GM23338 (cell line): ENCODE data around the gene YIPF5. TPM values are rescaled to one million over a fixed set of nuclear protein-coding genes. Genes with fewer than 3 reads are reported as not detected.

ENCODE experiments used
- ATAC-seq: fragments of 200-7000 bp; cut with Tn5 transposase; 3 replicates; pipeline ENCODE4 v1.9.1; 2020
- DNase-seq: peaks from one replicate; pipeline ENCODE4 v3.0.0-alpha.2; 2015; ENCODE audit warnings: low spot score
- H2AFZ ChIP-seq: fragments of 200-600 bp; sonication (generic); 2 replicates; pipeline ENCODE4 v1.8.0; 2016; ENCODE audit warnings: antibody characterized with exemption, mild to moderate bottlenecking, moderate library complexity
- H3F3A ChIP-seq: fragments of 200-600 bp; sonication (generic); replicated peaks from 2 replicates; pipeline ENCODE4 v1.8.0; 2017; ENCODE audit warnings: antibody characterized with exemption, mixed run types, low read depth
- H3K27ac ChIP-seq: fragments of 200-600 bp; sonication (generic); 2 replicates; pipeline ENCODE4 v1.6.1; 2016; ENCODE audit warnings: low read depth
- H3K27me3 ChIP-seq: fragments of 200-600 bp; sonication (generic); 2 replicates; pipeline ENCODE4 v1.8.0; 2016; ENCODE audit warnings: mild to moderate bottlenecking, mixed run types, moderate library complexity; ENCODE audit not compliant: insufficient read depth
- H3K36me3 ChIP-seq: fragments of 200-600 bp; sonication (generic); 2 replicates; pipeline ENCODE4 v1.8.0; 2016; ENCODE audit warnings: mild to moderate bottlenecking; ENCODE audit not compliant: insufficient read depth
- H3K4me1 ChIP-seq: fragments of 200-600 bp; sonication (generic); 2 replicates; pipeline ENCODE4 v1.8.0; 2016; ENCODE audit warnings: mild to moderate bottlenecking, moderate library complexity; ENCODE audit not compliant: insufficient read depth
- H3K4me2 ChIP-seq: fragments of 200-600 bp; sonication (generic); 2 replicates; pipeline ENCODE4 v1.7.1; 2017; ENCODE audit warnings: mixed run types
- H3K4me3 ChIP-seq: fragments of 200-600 bp; sonication (generic); 2 replicates; pipeline ENCODE4 v1.6.1; 2016; ENCODE audit warnings: mixed run types
- H3K79me2 ChIP-seq: fragments of 200-600 bp; sonication (generic); replicated peaks from 2 replicates; pipeline ENCODE4 v1.8.0; 2017; ENCODE audit warnings: mild to moderate bottlenecking; ENCODE audit not compliant: insufficient read depth
- H3K9me2 ChIP-seq: fragments of 200-600 bp; sonication (generic); 2 replicates; pipeline ENCODE4 v1.8.0; 2017; ENCODE audit not compliant: insufficient read depth
- H4K20me1 ChIP-seq: fragments of 200-600 bp; sonication (generic); replicated peaks from 2 replicates; pipeline ENCODE4 v1.8.0; 2017; ENCODE audit warnings: mild to moderate bottlenecking; ENCODE audit not compliant: insufficient read depth
- H3K27ac Mint-ChIP-seq: 2 replicates; pipeline ENCODE4 v1.8.0; 2020; ENCODE audit warnings: inconsistent platforms, mild to moderate bottlenecking, moderate library complexity, mixed read lengths
- H3K27me3 Mint-ChIP-seq: 3 replicates; pipeline ENCODE4 v1.8.0; 2022; ENCODE audit warnings: low read depth, mild to moderate bottlenecking, moderate library complexity, mixed read lengths, inconsistent platforms; ENCODE audit not compliant: insufficient read depth, poor library complexity
- H3K36me3 Mint-ChIP-seq: 3 replicates; pipeline ENCODE4 v1.8.0; 2021; ENCODE audit warnings: low read depth, mild to moderate bottlenecking, inconsistent platforms, moderate library complexity, mixed read lengths
- H3K4me1 Mint-ChIP-seq: 3 replicates; pipeline ENCODE4 v1.8.0; 2020; ENCODE audit warnings: mild to moderate bottlenecking, inconsistent platforms, mixed read lengths
- H3K4me3 Mint-ChIP-seq: 3 replicates; pipeline ENCODE4 v1.8.0; 2021; ENCODE audit warnings: moderate library complexity, mild to moderate bottlenecking, inconsistent platforms, mixed read lengths
- H3K9me3 Mint-ChIP-seq: 3 replicates; pipeline ENCODE4 v1.8.0; 2020; ENCODE audit warnings: moderate library complexity, mild to moderate bottlenecking, inconsistent platforms, mixed read lengths
- CREB1 ChIP-seq: fragments of 250-450 bp; sonication (Bioruptor Pico); IDR thresholded peaks from 2 replicates; pipeline ENCODE4 v1.5.0; 2020; ENCODE audit warnings: low read depth, mild to moderate bottlenecking, moderate library complexity
- EZH2 ChIP-seq: fragments of 200-600 bp; sonication (generic); IDR thresholded peaks from one replicate; pipeline ENCODE4 v1.8.0; 2017; ENCODE audit warnings: antibody characterized with exemption, mild to moderate bottlenecking, low read depth; ENCODE audit not compliant: unreplicated experiment
- EZH2phosphoT487 ChIP-seq: fragments of 200-600 bp; sonication (generic); IDR thresholded peaks from one replicate; pipeline ENCODE4 v1.8.1; 2018; ENCODE audit warnings: antibody characterized with exemption; ENCODE audit not compliant: unreplicated experiment
- JUNB ChIP-seq: IDR thresholded peaks from one replicate; pipeline ENCODE4 v1.6.1; 2016; ENCODE audit warnings: antibody characterized with exemption; ENCODE audit not compliant: unreplicated experiment
- NANOG ChIP-seq: IDR thresholded peaks from 2 replicates; pipeline ENCODE4 v1.6.1; 2016; ENCODE audit warnings: antibody characterized with exemption, borderline replicate concordance
- POLR2AphosphoS5 ChIP-seq: IDR thresholded peaks from 2 replicates; pipeline ENCODE4 v1.6.1; 2016; ENCODE audit warnings: antibody characterized with exemption, low read depth
- REST ChIP-seq: IDR thresholded peaks from one replicate; pipeline ENCODE4 v1.6.1; 2018; ENCODE audit warnings: antibody characterized with exemption; ENCODE audit not compliant: unreplicated experiment
- STAT1 ChIP-seq: IDR thresholded peaks from one replicate; pipeline ENCODE4 v1.6.1; 2016; ENCODE audit warnings: antibody characterized with exemption; ENCODE audit not compliant: unreplicated experiment
- ZNF114 ChIP-seq: fragments of 250-450 bp; sonication (Bioruptor Pico); IDR thresholded peaks from 2 replicates; pipeline ENCODE4 v1.5.0; 2020; ENCODE audit warnings: mild to moderate bottlenecking, moderate library complexity
- ZNF331 ChIP-seq: fragments of 250-450 bp; sonication (Bioruptor Pico); IDR thresholded peaks from 2 replicates; pipeline ENCODE4 v1.5.0; 2020; ENCODE audit warnings: low read depth, mild to moderate bottlenecking, moderate library complexity
- ZNF462 ChIP-seq: fragments of 250-450 bp; sonication (Bioruptor Pico); IDR thresholded peaks from 2 replicates; pipeline ENCODE4 v1.5.0; 2020; ENCODE audit warnings: mild to moderate bottlenecking, moderate library complexity
- polyA plus RNA-seq: library from polyadenylated mRNA; unstranded; fragments of >200 nt; fragmentation: Nextera tagmentation; extraction: Ambion mirVana; gene quantifications from 2 replicates; pipeline ENCODE4 v1.2.1, GENCODE V29; 2016
- total RNA-seq: library from RNA; depleted of rRNA; stranded (reverse); fragments of >200 nt; shearing (Covaris generic); gene quantifications from 2 replicates; pipeline ENCODE4 v1.2.3, GENCODE V29; 2014
- TF ChIP-seq, protein P1 (sequence below): IDR thresholded peaks from 2 replicates; pipeline ENCODE4 v1.6.1; 2016; ENCODE audit warnings: antibody characterized with exemption
- TF ChIP-seq, protein P2 (sequence below), 2 experiments: fragments of 200-600 bp in 1 of 2; sonication (generic) in 1 of 2; conservative IDR thresholded peaks; 2 replicates each; pipeline versions ENCODE4 v1.5.1 to v1.6.1; 2016 to 2017; ENCODE audit warnings: antibody characterized with exemption in 2 of 2, low read depth in 2 of 2, mild to moderate bottlenecking in 2 of 2, moderate library complexity in 1 of 2

The YIPF5 gene
- total and polyA plus RNA-seq, 2 experiments from 2014 or later: 28.1 to 46.5 TPM

DNA sequence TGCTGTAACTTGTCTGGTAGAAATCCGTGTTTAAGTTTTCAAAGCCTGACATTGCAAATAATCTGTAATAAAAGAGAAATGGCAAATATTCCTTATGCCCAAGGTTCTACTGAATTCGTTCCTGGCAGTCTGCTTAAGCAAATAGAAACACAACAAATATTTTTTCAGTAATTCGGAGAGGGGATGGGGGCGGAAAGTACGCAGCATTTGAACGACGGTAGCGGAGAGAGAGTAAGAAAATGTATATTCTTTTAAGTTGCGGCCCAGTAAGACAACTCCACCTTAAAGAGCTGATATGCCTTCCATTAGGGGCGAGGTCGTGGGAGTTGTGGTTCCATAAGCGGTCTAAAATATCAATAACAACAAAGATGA, 569 bp downstream of the YIPF5 start:
- H3K9me2 ChIP-seq: peaks cover 5% of the 10 kb centered on the region; the same call in 1 of the 2 replicates
- 0 out of 2 replicates have a peak overlapping the region, but pooled peaks have one; percentile 2 for H3K27ac ChIP-seq
- ATAC-seq (no peak; the same call in 2 of the 3 replicates), DNase-seq (no peak)
- H3K9me3 Mint-ChIP-seq: no peaks in the 10 kb centered on the region
- H3K4me3 Mint-ChIP-seq: peak overlapping the region; percentile 94
- peaks cover 7% of the 10 kb centered on the region for H3K27me3 Mint-ChIP-seq
- peak overlapping the region; percentile 83 for H3K4me3 ChIP-seq
- no peaks in the 10 kb centered on the region for H3F3A ChIP-seq
- 0 out of 2 replicates have a peak, but pooled peaks cover 5% of the 10 kb centered on the region for H4K20me1 ChIP-seq
- H3K27ac Mint-ChIP-seq: peak overlapping the region; percentile 89
- H3K27me3 ChIP-seq: no peaks in the 10 kb centered on the region
- H3K4me1 Mint-ChIP-seq: peaks cover 9% of the 10 kb centered on the region
- H2AFZ ChIP-seq: peak overlapping the region; percentile 56; the same call in 1 of the 2 replicates
- TF ChIP-seq POLR2AphosphoS5 (no peak), EZH2phosphoT487 (no peak), ZNF114 (no peak), STAT1 (no peak), ZNF331 (no peak), NANOG (no peak), ZNF462 (CRISPR knock-in tag) (no peak), CREB1 (no peak), REST (no peak), JUNB (no peak), EZH2 (no peak)
- TF ChIP-seq, protein P1, sequence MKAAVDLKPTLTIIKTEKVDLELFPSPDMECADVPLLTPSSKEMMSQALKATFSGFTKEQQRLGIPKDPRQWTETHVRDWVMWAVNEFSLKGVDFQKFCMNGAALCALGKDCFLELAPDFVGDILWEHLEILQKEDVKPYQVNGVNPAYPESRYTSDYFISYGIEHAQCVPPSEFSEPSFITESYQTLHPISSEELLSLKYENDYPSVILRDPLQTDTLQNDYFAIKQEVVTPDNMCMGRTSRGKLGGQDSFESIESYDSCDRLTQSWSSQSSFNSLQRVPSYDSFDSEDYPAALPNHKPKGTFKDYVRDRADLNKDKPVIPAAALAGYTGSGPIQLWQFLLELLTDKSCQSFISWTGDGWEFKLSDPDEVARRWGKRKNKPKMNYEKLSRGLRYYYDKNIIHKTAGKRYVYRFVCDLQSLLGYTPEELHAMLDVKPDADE: no peak
- TF ChIP-seq, protein P2, sequence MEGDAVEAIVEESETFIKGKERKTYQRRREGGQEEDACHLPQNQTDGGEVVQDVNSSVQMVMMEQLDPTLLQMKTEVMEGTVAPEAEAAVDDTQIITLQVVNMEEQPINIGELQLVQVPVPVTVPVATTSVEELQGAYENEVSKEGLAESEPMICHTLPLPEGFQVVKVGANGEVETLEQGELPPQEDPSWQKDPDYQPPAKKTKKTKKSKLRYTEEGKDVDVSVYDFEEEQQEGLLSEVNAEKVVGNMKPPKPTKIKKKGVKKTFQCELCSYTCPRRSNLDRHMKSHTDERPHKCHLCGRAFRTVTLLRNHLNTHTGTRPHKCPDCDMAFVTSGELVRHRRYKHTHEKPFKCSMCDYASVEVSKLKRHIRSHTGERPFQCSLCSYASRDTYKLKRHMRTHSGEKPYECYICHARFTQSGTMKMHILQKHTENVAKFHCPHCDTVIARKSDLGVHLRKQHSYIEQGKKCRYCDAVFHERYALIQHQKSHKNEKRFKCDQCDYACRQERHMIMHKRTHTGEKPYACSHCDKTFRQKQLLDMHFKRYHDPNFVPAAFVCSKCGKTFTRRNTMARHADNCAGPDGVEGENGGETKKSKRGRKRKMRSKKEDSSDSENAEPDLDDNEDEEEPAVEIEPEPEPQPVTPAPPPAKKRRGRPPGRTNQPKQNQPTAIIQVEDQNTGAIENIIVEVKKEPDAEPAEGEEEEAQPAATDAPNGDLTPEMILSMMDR (conservative IDR thresholded peaks at IDR 0.05; ENCODE audit: low read depth in 2 of 2): no peak
- H3K4me1 ChIP-seq: peaks cover 7% of the 10 kb centered on the region; the same call in 1 of the 2 replicates
- H3K79me2 ChIP-seq: peaks cover 36% of the 10 kb centered on the region
- H3K4me2 ChIP-seq: peak overlapping the region; percentile 87
- peaks cover 11% of the 10 kb centered on the region for H3K36me3 ChIP-seq
- peaks cover 17% of the 10 kb centered on the region for H3K36me3 Mint-ChIP-seq
